Glutamatergic neuron (in vitro differentiated cells): Measurements from ENCODE around the gene RBMS1. TPM values are rescaled to one million over a fixed set of nuclear protein-coding genes. Genes with fewer than 3 reads are reported as not detected.

Experiments used
- DNase-seq: peaks from one replicate; pipeline ENCODE4 v3.0.0; 2022
- H3K27ac Mint-ChIP-seq: one replicate; pipeline ENCODE4 v1.8.0; 2020; ENCODE audit warnings: mild to moderate bottlenecking, mixed read lengths, inconsistent platforms; ENCODE audit not compliant: unreplicated experiment
- H3K27me3 Mint-ChIP-seq: one replicate; pipeline ENCODE4 v1.8.0; 2020; ENCODE audit warnings: mild to moderate bottlenecking, moderate library complexity, mixed read lengths, inconsistent platforms; ENCODE audit not compliant: unreplicated experiment
- H3K36me3 Mint-ChIP-seq: one replicate; pipeline ENCODE4 v1.8.0; 2020; ENCODE audit warnings: mild to moderate bottlenecking, mixed read lengths, inconsistent platforms; ENCODE audit not compliant: unreplicated experiment
- H3K4me1 Mint-ChIP-seq: one replicate; pipeline ENCODE4 v1.8.0; 2020; ENCODE audit warnings: mild to moderate bottlenecking, low read depth, mixed read lengths, inconsistent platforms; ENCODE audit not compliant: unreplicated experiment
- H3K4me3 Mint-ChIP-seq: one replicate; pipeline ENCODE4 v1.8.0; 2020; ENCODE audit warnings: mild to moderate bottlenecking, mixed read lengths, inconsistent platforms; ENCODE audit not compliant: unreplicated experiment
- H3K9me3 Mint-ChIP-seq: one replicate; pipeline ENCODE4 v1.8.0; 2020; ENCODE audit warnings: mild to moderate bottlenecking, moderate library complexity, mixed read lengths, inconsistent platforms; ENCODE audit not compliant: unreplicated experiment
- CTCF ChIP-seq: fragments of 200-600 bp; sonication (generic); IDR thresholded peaks from one replicate; pipeline ENCODE4 v1.5.0; 2021; ENCODE audit not compliant: partially characterized antibody, unreplicated experiment
- total RNA-seq: library from RNA; stranded (reverse); fragmentation: NEBNext Ultra II Directional; extraction: Animal tissue kit (Norgen Biotek cat#: 25700); gene quantifications from one replicate; pipeline ENCODE4 v1.2.1, GENCODE V29; 2021; ENCODE audit not compliant: unreplicated experiment

RBMS1 gene
- total RNA-seq, 1 donor from 2014 or later = 142 TPM

GRCh38 chr2:160222546-160223283, 270.9 kb downstream of the RBMS1 start:
- no peak for TF ChIP-seq CTCF
- Mint-ChIP-seq H3K27me3 (peaks cover 3% of the 10 kb centered on the region), H3K4me1 (peaks cover 3% of the 10 kb centered on the region), H3K27ac (no peak overlapping the region), H3K36me3 (peaks cover 8% of the 10 kb centered on the region), H3K9me3 (peaks cover 4% of the 10 kb centered on the region), H3K4me3 (no peak overlapping the region)
- DNase-seq = no peak
